ENCODE results near the gene ALDH9A1.

ALDH9A1 gene

DNA sequence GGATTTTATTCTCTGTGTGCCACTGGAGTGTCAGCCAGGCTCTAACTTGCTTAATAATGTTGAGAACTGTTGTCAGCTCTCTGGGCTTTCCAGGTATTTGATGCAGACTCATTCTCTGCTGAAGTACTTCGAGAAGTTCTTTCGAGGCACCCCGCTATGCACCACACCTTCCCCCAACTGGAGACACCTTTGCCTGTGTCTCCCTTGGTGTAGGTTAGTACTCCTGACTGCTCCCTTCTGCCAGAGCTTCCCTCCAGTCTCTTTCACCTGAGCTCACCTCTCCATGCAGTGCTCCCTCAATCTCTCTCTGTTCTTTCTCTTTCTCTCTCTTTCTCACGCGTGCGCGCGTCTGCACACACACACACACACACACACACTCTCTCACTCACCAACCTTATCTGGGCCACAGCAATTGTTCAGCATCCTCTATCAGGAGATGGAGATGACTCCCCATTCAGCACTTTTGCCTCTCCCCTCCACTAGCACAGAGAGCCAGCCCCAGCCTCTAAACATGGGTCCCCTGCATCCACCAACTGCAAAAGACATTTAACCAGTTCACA is 81.3 kb downstream of the ALDH9A1 start:
- no peak overlapping the region for H3K4me3 ChIP-seq (ENCODE audit: control insufficient read depth, low read depth, low read length)
- no peak for DNase-seq (ENCODE audit: low read depth)
- TF ChIP-seq, protein P1, sequence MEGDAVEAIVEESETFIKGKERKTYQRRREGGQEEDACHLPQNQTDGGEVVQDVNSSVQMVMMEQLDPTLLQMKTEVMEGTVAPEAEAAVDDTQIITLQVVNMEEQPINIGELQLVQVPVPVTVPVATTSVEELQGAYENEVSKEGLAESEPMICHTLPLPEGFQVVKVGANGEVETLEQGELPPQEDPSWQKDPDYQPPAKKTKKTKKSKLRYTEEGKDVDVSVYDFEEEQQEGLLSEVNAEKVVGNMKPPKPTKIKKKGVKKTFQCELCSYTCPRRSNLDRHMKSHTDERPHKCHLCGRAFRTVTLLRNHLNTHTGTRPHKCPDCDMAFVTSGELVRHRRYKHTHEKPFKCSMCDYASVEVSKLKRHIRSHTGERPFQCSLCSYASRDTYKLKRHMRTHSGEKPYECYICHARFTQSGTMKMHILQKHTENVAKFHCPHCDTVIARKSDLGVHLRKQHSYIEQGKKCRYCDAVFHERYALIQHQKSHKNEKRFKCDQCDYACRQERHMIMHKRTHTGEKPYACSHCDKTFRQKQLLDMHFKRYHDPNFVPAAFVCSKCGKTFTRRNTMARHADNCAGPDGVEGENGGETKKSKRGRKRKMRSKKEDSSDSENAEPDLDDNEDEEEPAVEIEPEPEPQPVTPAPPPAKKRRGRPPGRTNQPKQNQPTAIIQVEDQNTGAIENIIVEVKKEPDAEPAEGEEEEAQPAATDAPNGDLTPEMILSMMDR (IDR thresholded peaks at IDR 0.05; ENCODE audit: control insufficient read depth, insufficient read depth, low read depth, low read length, missing control alignments) = no peak

DNA sequence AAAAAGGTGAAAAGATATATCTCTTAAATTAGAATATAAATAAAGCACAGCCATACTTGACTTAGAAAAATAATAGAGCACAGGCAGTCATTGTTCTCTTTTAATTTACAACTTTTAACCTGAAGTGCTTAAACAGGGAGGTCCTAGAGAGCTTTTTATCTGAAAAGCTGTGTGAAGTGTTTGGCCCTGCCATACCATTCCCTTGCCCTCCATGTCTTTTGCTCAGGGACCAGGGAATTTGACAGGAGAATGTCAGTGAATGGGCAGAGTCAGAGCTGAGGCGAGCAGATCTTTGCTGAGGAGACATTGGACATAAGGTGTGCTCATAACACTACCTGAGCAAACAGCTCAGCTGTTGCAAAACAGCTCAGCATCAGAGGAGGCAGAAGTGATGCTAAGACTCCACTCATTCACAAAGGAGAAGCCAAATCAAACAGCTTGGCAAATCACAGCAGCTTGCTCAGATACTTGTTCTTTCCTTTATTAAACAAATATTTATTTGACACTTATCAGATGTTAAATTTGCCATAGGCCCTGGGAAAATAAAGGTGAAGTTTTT is 82.2 kb downstream of the ALDH9A1 start:
- TF ChIP-seq, protein P1 (IDR thresholded peaks at IDR 0.05; ENCODE audit: control insufficient read depth, insufficient read depth, low read depth, low read length, missing control alignments) = no peak
- DNase-seq (ENCODE audit: low read depth) = no peak
- H3K4me3 ChIP-seq (ENCODE audit: control insufficient read depth, low read depth, low read length) = no peak overlapping the region

Measured in AG09309 (cell line).